ENCODE measurements around the gene SPRR2D.
"Not testable (repeated sequence)": the region's sequence is repeated elsewhere in the genome, so short reads cannot be mapped to it uniquely, and the experiment has no call there.

SPRR2D gene

DNA sequence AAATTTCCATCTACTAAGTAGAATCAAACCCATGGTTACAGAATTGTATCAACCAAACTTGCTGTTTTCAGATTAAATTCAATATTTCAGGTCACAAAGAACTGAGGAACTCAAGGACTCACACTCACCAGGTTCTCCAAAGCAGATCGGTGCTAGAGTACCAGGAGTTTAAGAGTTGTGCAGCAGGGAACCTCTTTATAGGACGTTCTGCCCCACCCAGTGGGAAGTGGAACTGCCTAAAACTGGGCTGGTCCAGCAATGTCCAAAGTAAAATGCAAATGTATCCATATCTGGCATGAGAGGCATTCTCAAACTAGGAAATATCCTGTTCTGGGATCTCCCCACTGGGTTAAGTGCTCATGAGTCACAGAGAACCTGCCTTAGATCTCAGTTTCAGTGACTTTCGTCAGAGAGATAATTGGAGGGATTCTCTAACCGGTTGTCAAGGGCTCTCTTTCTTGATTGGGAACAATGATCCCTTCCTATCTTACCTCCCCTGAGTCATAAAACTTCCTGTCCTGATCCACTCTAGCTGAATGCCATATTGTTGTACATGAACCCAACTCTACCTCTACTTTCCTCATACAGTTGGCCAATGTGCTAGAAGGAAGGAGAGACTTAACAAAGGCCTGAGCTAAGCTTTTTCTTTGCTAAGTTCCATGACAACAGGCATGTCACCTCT lies at the start of gene SPRR2D:
Gene SPRR2D, minus strand, starts transcription at position 171 of the 682 bp plus-strand sequence. CDS start 774 bp downstream, outside the sequence.
- DNase-seq, result no peak

DNA sequence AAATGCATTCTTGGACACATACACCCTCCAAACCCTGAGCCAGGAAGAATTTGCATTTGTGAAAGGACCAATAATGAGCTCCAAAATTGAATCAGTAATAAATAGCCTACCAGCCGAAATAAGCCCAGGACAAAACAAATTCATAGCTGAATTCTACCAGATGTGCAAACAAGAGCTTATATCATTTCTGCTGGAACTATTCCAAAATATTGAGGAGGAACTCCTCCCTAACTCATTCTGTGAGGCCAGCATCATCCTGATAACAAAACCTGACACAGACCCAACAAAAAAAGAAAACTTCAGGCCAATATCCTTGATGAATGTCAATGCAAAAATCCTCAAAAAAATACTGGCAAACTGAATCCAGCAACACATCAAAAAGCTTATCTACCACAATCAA lies 46.7 kb upstream of the SPRR2D start:
- no peak for DNase-seq

DNA sequence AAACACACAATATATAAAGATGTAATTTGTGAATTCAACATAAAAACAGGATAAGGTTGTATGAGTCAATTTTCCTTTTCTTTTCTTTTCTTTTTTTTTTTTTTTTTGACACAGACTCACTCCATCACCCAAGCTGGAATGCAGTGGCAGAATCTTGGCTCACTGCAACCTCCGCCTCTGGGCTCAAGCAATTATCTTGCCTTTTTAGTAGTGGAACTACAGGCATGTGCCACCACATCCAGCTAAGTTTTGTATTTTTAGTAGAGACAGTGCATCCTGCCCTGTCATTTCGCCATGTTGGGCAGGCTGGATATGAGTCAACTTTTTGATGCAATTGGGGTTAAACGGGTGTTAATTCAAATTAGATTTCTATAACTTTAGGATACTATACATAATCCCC lies 40.8 kb upstream of the SPRR2D start:
- no peak for DNase-seq

DNA sequence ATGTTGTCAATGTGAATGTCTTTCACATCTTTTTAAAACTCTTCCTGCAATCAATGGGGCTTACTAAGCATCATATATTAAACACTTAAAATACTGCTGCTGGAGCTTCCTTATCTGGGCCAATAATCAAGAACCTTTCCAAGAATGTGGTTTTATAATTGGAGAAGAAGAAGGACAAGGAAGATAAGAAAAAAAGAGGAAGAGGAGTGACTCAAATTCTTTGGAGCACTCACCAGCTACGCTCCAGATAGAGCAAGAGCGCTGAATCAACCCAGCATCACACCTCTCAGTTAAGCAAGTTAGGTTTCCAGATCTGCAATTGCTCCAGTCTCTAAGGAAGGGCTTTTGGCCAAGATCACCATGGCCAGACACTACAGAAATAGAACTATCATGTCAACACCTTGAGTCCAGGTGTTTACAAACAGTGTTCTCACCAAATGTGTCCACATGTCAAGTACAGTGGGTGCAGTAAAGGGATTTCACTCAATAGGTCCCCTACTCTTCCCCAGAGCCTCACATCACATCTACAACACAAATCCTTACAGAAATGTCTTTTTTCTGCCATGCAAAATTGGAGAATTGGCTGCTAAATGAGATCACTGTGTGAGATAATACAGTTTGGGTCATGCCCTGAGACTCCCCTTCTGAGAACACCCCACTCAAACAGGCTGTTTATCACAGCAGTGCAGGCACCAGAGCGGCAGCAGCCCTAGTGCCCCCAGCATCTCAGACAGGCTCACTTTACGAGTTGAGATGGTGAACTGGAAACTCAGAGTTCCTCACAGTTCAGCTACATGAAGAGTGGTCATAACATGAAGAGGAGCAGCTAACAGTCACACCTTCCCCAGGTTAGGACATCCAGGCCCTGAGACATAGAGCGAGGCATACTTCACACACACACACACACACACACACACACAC lies 32.1 kb upstream of the SPRR2D start:
- no peak for DNase-seq

DNA sequence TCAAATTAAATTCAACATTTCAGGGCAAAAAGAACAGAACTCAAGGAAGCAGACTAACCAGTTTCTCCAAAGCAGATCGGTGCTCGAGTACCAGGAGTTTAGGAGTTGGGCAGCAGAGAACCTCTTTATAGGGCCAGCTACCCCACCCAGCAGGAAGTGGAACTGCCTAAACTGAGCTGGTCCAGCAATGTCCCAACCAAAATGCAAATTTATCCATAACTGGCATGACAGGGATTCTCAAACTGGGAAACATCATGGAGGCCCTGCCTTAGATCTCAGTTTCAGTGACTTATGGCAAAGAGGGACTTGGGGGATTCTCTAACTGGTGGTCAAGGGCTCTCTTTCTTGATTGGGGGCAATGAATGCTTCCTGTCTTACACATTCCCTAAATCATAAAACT lies 30.6 kb upstream of the SPRR2D start, which contains the start of gene SPRR2B:
Gene SPRR2B, minus strand, starts transcription at position 101 of the 400 bp plus-strand sequence. CDS start 772 bp downstream, outside the sequence.
- no peak for DNase-seq

DNA sequence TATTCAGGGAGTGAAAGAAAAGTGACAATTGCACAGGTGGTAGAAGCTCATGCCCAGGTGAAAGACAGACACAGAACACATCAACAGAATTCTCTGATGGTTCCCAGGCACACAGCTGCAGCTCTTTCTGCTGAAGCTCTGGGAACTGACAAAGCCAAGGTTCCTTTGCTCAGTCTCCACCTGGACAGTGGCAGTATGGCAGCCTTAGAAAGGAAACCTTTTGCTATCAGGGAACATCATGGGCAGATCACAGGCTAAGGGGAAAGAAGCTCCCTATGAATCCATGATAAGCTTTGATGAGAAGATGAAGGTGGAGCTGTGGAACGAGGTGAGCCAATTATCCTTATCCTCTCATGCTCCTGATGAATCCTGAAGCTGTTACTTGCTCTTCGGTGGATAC lies 29.3 kb upstream of the SPRR2D start:
- DNase-seq, result no peak

DNA sequence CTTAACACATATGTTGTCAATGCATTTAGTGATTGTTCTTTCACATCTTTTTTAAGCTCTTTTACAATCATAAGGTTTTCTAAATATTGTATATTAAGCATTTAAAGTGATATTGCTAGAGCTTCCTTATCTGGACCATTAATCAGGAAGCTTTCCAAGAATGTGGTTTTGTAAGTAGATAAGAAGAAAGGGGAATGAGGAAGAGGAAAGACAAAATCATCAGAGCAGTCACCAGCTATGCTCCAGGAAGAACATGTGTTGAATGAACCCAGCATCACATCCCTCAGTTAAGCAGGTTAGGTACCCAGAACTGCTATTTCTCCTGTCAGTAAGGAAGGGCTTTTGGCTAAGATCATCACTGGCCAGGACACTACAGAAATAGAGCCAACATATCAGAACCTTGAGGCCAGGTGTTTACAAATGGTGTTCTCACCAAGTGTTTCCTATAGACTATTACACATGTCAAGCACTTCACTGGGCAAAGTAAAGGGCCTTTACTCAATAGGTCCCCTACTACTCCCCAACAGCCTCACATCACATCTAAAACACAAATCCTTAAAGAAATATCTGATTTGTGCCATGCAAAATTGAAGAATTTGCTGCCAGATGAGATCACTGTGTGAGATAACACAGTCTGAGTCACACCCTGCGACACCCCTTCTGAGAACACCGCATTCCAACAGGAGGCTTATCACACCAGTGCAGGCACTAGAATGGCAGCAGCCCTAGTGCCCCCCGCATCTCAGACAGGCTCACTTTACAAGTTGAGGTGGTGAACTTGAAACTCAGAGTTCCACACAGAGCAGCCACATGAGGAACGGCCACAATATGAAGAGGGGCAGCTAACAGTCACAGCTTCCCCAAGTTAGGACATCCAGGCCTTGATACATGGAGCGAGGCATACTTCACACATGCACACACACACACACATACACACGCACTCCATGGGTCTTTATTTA lies 18.2 kb upstream of the SPRR2D start:
- no peak for DNase-seq

DNA sequence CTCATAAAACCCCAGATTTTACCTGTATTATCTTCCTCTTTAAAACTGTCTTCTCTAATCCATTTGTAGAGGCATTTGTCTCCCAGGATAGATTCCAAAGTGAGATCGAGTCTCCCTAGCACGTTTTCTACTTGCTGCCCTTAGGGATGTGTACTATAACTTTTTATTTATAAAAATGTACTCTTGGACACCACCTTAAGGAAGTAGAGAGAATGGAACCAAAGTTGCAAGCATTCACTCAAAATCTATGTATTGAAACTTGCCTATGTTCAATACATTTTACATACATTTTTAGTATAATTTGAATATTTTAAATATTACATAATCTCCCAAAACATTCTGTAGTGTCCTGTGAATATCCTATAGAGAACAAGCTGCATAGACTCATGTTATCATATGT lies 17.2 kb upstream of the SPRR2D start:
- no peak for DNase-seq

DNA sequence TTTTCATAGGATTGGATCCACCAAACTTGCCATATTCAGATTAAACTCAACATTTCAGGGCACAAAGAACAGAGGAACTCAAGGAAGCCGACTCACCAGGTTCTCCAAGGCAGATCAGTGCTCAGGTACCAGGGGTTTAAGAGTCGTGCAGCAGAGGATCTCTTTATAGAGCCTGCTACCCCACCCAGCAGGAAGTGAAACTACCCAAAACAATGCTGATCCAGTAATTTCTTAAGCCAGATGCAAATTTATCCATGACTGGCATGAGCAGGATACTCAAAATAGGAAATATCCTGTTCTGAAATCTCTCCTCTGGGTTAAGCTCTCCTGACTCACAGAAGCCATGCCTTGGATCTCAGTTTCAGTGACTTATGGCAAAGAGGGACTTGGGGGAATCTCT lies 16.5 kb upstream of the SPRR2D start, which contains the start of gene SPRR2A:
Gene SPRR2A, minus strand, starts transcription at position 138 of the 400 bp plus-strand sequence. CDS start 777 bp downstream, outside the sequence.
- no peak for DNase-seq

DNA sequence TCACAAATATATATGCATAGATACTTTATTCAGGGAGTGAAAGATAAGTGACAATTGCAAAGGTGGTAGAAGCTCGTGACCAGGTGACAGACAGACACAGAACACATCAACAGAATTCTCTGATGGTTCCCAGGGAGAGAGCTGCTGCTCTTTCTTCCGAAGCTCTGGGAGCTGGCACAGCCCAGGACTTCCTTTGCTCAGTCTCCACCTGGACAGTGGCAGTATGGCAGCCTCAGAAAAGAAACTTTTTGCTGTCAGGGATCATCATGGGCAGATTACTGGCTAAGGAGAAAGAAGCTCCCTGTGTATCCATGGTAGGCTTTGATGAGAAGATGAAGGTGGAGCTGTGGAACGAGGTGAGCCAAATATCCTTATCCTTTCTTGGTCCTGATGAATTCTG lies 15.2 kb upstream of the SPRR2D start:
- DNase-seq, result not testable (repeated sequence)

DNA sequence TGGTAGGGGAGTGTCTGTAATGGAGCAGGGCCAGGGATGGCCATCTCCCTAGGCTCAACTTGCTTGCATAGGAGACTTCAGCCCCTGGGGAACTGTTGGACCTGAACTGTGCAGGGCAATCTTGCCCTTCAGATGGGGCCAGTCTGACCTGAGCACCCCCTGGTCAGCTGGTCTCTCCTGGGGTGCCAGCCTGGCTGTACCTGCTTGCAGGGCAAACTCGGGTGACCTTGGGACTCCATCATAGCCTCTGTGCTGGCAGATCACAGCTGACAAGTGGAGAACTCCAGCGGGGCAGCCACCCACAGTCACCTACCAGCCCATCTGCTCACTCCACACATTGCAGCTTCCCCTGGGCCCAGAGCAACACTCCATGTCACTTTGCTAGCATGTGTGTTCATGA lies 8.3 kb upstream of the SPRR2D start:
- DNase-seq, result no peak

DNA sequence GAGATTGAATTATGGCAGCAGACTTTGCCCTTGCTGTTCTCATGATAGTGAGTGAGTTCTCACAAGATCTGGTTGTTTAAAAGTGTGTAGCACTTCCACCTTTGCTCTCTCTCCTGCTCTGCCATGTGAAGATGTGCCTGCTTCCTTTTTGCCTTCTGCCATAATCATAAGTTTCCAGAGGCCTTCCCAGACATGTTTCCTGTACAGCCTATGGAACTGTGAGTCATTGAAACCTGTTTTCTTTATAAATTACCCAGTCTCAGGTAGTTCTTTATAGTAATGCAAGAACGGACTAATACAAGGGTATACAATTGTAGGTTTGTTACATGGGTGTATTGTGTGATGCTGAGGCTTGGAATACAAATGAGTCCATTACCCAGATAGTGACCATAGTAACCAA lies 5.7 kb downstream of the SPRR2D start:
- DNase-seq, result no peak

DNA sequence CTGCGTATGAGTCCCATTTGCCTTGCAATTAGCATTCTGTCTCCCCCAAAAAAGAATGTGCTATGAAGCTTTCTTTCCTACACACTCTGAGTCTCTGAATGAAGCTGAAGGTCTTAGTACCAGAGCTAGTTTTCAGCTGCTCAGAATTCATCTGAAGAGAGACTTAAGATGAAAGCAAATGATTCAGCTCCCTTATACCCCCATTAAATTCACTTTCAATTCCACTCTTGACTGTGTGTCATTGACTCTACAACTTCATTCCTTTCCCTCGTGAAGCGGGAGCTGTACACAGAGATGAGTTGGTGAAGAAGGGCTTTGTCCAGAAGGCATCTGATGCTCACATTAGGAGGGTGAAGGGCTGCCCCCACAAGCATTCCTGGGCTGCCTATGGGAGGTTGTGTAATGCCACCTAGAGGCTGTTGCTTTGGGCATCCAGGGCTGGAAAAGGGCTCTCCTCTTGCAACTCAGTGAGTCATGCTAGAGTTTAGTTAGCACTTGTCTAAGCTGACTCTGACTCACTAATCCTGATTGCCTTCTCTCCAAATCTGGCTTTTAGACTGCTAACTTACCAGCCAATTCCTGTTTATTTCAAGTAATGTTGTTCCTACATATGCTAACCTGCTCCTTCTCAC lies 8.1 kb downstream of the SPRR2D start:
- DNase-seq, result no peak

DNA sequence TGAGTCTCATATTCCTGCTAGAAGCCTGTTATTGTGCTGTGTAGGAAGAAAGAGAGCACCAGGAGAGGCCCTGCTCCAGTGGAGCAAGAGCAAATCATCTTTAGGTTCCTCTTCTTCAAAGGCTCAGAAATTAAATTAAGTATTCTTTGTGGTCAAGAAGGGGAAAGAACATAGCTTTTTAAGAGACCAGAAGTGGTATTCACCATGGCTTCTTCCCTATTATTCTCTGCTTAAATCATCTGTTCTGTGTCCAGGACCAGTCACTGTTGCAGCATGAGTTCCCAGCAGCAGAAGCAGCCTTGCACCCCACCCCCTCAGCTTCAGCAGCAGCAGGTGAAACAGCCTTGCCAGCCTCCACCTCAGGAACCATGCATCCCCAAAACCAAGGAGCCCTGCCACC lies 8.8 kb downstream of the SPRR2D start:
- DNase-seq, result no peak

DNA sequence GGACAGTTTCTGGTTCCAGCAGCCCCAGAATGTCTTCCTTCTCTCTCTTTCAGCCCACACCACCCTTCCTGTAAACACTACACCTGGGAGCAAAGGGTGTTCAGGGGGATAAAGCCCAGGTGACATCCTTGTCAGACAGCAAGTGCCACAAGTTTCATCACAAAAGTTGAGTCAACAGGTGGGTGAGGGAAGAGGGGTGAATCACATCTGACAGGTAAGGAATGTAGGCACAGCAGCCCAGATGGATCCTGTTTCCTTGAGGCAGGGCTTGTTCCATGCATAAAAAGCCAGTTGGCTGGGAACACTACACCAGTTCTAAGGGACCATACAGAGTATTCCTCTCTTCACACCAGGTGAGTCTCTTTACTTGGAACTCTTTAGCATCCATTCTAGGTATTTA lies 10.0 kb downstream of the SPRR2D start, which contains the start of gene SPRR1B:
Gene SPRR1B, plus strand, starts transcription at position 309 of the 400 bp plus-strand sequence. CDS start 1,143 bp downstream, outside the sequence.
- DNase-seq, result no peak

DNA sequence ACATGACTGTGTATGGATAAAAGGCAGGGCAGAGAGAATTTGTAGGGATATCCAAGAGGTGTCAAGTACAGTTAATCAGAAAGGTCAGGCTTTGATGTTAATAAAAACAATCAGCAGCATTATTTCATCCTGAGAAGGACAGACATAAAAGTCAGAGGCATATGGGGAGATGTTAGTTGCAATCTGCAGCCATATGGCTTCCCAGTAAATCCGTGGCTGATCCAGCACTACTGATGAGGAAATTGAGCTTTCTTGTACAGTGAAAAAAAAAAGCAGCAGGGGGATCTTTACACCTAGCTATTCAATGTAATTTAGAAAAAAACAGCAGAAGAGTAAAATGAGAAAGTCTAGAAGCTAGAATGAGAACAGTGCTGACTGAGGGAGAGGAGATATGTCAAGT lies 12.2 kb downstream of the SPRR2D start:
- DNase-seq, result no peak

DNA sequence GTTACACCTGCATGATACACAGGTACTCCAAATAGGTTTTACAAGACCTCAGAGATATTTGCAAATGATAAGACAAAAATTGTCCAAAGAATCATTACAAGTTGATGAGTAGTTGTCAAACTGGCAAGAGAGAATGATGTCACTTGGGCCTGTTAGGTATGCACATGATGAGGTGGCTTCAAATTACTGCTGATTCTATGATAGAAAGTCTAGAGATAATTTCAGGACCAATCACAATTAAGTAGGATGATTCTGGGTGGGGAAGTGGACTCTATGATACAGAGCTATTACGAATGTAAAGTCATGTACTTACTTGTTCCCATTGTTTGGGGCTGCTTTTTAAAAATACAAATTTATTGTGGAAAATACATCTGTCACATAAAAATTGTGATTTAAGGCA lies 15.1 kb downstream of the SPRR2D start:
- no peak for DNase-seq

DNA sequence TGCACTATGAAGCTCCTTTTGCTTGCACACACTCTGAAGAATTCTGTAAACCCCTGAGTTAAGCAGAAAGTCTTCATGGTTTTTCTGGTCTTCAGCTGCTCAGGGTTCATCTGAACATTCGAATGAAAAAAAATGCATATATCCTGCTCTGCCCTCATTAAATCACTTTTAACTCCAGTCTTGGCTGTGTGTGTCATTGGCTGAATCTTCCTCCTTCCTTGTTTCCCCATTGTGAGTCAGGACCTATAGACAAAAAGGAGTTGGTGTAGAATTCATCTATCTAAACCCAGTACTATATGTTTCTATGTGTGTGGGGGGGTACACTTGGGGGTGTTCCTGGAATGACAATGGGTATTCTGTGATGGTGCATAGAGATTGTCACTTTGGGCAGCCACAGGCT lies 16.5 kb downstream of the SPRR2D start:
- no peak for DNase-seq

DNA sequence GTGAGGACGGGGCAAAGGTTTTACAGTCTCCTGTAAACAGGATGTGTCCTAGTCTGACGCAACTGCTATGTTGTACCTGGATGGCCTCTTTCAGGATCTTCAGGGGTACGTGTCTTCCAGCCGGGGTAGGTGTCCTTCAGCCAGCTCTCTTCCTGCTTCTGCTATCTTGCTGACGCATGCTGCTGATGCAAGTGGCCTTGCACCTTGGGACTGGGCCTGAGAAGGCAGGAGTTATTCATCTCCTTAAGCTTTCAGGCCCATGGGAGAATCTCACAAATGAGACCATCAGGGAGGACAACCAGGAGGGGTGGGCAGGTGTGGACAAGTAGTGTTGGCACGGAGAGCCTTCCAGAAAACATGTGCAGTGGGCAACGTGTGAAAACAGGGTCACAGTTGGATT lies 17.8 kb downstream of the SPRR2D start:
- no peak for DNase-seq

DNA sequence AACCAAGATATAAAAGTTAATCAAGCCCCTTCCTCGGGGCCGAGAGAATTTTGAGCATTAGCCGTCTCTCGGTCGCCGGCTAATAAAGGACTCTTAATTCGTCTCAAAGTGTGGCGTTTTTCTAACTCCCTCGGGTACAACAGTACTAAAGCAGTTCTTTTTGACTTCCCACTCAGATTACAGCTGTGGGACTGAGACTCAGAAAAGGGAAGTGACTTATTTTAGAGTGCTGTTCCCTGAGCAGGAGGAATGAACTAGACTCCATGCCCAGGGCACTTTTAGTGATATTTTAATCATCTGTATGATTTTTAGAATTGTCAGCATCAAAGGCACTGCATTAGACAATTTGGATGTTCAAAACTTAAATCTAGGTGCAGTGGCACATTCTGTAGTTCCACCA lies 18.6 kb downstream of the SPRR2D start:
- DNase-seq, result not testable (repeated sequence)

DNA sequence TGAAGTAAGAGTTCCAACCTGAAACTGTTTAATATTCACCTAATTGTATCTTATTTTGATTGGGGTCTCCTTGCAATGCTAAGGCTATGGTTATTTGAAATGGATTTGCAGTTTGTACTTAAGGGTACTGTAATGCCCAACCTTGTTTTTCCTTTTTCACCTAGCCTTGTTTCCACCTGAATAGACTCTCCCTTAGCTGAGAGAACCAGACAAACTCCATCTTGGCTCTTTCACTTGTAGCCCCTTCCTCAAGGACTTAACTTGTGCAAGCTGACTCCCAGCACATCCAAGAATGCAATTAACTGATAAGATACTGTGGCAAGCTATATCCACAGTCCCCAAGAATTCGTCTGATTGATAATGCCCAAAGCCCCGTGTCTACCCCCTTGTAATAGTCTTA lies 19.1 kb downstream of the SPRR2D start:
- DNase-seq, result not testable (repeated sequence)

DNA sequence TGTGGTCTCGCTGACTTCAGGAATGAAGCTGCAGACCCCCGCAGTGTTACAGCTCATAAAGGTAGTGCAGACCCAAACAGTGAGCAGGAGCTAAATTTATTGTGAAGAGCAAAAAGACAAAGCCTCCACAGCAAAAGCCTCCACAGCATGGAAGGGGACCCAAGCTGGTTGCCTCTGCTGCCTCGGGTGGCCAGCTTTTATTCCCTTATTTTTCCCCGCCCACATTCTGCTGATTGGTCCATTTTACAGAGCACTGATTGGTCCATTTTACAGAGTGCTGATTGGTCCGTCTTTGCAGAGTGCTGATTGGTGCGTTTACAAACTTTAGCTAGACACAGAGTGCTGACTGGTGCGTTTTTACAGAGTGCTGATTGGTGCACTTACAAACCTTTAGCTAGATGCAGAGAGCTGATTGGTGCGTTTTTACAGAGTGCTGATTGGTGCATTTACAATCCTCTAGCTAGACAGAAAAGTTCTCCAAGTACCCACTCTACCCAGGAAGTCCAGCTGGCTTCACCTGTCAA lies 29.6 kb downstream of the SPRR2D start:
- not testable (repeated sequence) for DNase-seq

Measured in stimulated activated CD4-positive, alpha-beta T cell treated with anti-CD3 and anti-CD28 coated beads, Interleukin-4, amount 100 ng/mL, for 4 hours (primary cell).